Mammary epithelial cell (primary cell): Measurements from ENCODE around the gene CCDC13.

Experiments
- CTCF ChIP-seq, 2 donors: IDR thresholded peaks in 1 of 2; conservative IDR thresholded peaks in 1 of 2; 2 replicates each; pipeline ENCODE4 v1.5.1; 2011 to 2012; ENCODE audit warnings: inconsistent platforms in 2 of 2, low read length in 2 of 2, mild to moderate bottlenecking in 2 of 2, control low read depth in 1 of 2, low read depth in 1 of 2; ENCODE audit not compliant: insufficient read depth in 1 of 2; ENCODE audit errors: extremely low read depth in 1 of 2
- EZH2 ChIP-seq: IDR thresholded peaks from 2 replicates; pipeline ENCODE4 v1.6.1; 2012; ENCODE audit warnings: low read length, inconsistent platforms, borderline replicate concordance

DNA sequence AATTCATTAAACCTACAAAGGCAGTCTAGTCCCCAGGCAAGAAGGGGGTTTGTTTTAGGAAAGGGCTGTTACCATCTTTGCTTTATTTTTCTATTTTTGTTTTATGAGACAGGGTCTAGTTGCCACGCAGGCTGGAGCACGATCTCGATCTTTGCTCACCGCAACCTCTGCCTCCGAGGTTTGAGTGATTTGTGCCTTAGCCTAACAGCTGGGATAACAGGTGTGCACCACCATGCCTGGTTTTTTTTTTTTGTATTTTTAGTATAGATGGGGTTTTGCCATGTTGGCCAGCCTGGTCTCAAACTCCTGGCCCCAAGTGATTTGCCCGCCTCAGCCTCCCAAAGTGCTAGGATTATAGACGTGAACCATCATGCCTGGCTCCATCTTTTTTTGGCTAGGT is 26.3 kb upstream of the CCDC13 start:
- TF ChIP-seq CTCF (conservative IDR thresholded peaks at IDR 0.05 in 1 of 2, IDR thresholded peaks at IDR 0.05 in 1 of 2; ENCODE audit: extremely low read depth in 1 of 2, insufficient read depth in 1 of 2, low read depth in 1 of 2, low read length in 2 of 2) (no peak), EZH2 (no peak)
